Adrenal gland (tissue), 12 donors: ENCODE data around the gene LAMB4. TPM values are rescaled to one million over a fixed set of nuclear protein-coding genes. Genes with fewer than 3 reads are reported as not detected.

ENCODE experiments used
- DNase-seq, 7 donors: peaks; one replicate each; pipeline ENCODE4 v3.0.0-alpha.2; 2019 to 2020
- H3K27ac ChIP-seq, 5 donors: fragments of 200-600 bp; sonication (generic) in 4 of 5; 1 replicate in 3 of 5; 2 replicates in 2 of 5; pipeline versions ENCODE4 v1.5.1 to v1.8.0; 2016 to 2020; ENCODE audit warnings: mild to moderate bottlenecking in 1 of 5
- H3K27me3 ChIP-seq: fragments of 200-600 bp; 2 replicates; pipeline ENCODE4 v1.8.0; 2021
- H3K36me3 ChIP-seq, 2 donors: fragments of 200-600 bp; replicated peaks in 1 of 2; 1 replicate in 1 of 2; 2 replicates in 1 of 2; pipeline versions ENCODE4 v1.5.1 to v1.8.0; 2018 to 2022
- H3K4me1 ChIP-seq, 2 donors: fragments of 200-600 bp; replicated peaks in 1 of 2; 1 replicate in 1 of 2; 2 replicates in 1 of 2; pipeline versions ENCODE4 v1.5.1 to v1.8.0; 2018 to 2021
- H3K4me3 ChIP-seq, 4 donors: fragments of 200-600 bp; sonication (generic) in 3 of 4; one replicate each; pipeline ENCODE4 v1.5.1; 2016 to 2018
- H3K9me3 ChIP-seq, 3 donors: fragments of 200-600 bp; sonication (generic) in 1 of 3; replicated peaks in 1 of 3; 1 replicate in 2 of 3; 2 replicates in 1 of 3; pipeline versions ENCODE4 v1.5.1 to v1.8.0; 2016 to 2021
- POLR2A ChIP-seq, 2 donors: fragments of 450-650 bp; IDR thresholded peaks; one replicate each; pipeline ENCODE4 v1.6.1; 2017; ENCODE audit warnings: antibody characterized with exemption in 2 of 2, mild to moderate bottlenecking in 2 of 2, moderate library complexity in 1 of 2
- WGBS, 4 donors: extraction: QIAGEN DNeasy Blood & Tissue Kit in 2 of 4; methylation state at CpG; one replicate each; pipeline versions ENCODE4 v1.1.5 to v1.1.7; 2013 to 2017; 5-methylcytosine and 5-hydroxymethylcytosine counted together
- intact Hi-C, 2 donors: fragments of 100-400 bp; cut with DNase I; formaldehyde crosslinking; loops; one replicate each; pipeline versions ENCODE4 v1.14.1 to v1.15.0; 2022 to 2023
- polyA plus RNA-seq, 3 donors: library from polyadenylated mRNA; stranded (reverse); fragments of 200-250 nt in 2 of 3; fragments of 350-450 nt in 1 of 3; fragmentation: Illumina TruSeq in 1 of 3; extraction: RNeasy Lipid Tissue Mini Kit (QIAGEN cat#74804) in 1 of 3; gene quantifications; one replicate each; pipeline ENCODE4 v1.2.3, GENCODE V29; 2013 to 2014
- total RNA-seq, 9 donors: library from RNA; depleted of rRNA in 4 of 9; stranded (reverse); fragments of >200 nt in 4 of 9; fragments of 120-200 nt in 1 of 9; fragmentation: NEBNext Ultra II Directional in 1 of 9; extraction: Animal tissue kit (Norgen Biotek cat#: 25700) in 1 of 9; gene quantifications; one replicate each; pipeline versions ENCODE4 v1.1.0 to v1.2.4, GENCODE V29; 2013 to 2023
- TF ChIP-seq, protein P1 (sequence below), 6 experiments: fragments of 450-650 bp in 4 of 6; fragments of 200-600 bp in 2 of 6; sonication (generic) in 1 of 6; IDR thresholded peaks; 1 replicate in 5 of 6; 2 replicates in 1 of 6; pipeline versions ENCODE4 v1.5.1 to v1.8.0; 2016 to 2021; ENCODE audit warnings: antibody characterized with exemption in 6 of 6, mild to moderate bottlenecking in 2 of 6, moderate library complexity in 1 of 6
- donor health status: healthy with polysubstance abuse.
- donor health status: Bipolar disorder and iron deficiency.
- donor health status: DM: yes; HTN: yes; CAD: no.
- donor health status: DM: no; HTN: no; CAD: no.
- donor health status: DM: no; HTN: no; CAD: no.
- donor health status: DM: yes; HTN: yes; CAD: no.

LAMB4 gene
- total and polyA plus RNA-seq, 12 donors, result 0.12 to 1.0 (median 0.27) TPM; not detected in 5

DNA sequence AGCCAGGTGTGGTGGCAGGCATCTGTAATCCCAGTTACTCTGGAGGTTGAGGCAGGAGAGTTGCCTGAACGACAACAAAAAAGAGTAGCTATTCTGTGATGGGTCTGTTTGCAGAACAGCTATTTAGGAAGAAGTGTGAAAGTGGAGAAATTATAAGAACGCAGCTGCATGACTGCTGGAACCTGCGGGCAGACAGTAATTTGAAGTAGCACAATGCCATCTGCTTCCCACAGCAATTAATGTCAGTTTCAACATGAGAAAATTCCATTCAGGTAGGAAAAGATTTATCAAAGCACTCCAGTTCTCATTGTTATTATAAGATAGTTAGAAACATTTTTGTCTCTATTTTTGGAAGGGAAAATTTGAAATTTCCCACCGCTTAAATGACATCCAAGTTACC lies 148.7 kb downstream of the LAMB4 start:
- H3K36me3 ChIP-seq, result peaks cover 0 to 17% of the 10 kb centered on the region in 2 donors
- no peak for DNase-seq
- H3K4me1 ChIP-seq, result no peaks in the 10 kb centered on the region
- H3K9me3 ChIP-seq, result no peaks in the 10 kb centered on the region
- H3K27ac ChIP-seq, result no peak overlapping the region
- TF ChIP-seq, protein P1, sequence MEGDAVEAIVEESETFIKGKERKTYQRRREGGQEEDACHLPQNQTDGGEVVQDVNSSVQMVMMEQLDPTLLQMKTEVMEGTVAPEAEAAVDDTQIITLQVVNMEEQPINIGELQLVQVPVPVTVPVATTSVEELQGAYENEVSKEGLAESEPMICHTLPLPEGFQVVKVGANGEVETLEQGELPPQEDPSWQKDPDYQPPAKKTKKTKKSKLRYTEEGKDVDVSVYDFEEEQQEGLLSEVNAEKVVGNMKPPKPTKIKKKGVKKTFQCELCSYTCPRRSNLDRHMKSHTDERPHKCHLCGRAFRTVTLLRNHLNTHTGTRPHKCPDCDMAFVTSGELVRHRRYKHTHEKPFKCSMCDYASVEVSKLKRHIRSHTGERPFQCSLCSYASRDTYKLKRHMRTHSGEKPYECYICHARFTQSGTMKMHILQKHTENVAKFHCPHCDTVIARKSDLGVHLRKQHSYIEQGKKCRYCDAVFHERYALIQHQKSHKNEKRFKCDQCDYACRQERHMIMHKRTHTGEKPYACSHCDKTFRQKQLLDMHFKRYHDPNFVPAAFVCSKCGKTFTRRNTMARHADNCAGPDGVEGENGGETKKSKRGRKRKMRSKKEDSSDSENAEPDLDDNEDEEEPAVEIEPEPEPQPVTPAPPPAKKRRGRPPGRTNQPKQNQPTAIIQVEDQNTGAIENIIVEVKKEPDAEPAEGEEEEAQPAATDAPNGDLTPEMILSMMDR (IDR thresholded peaks at IDR 0.05), result no peak
- TF ChIP-seq POLR2A (IDR thresholded peaks at IDR 0.05), result no peak
- intact Hi-C loops, result no loop called here
- no peak overlapping the region for H3K4me3 ChIP-seq
- 62 to 82% (median 77%) methylated on average over 4 of the region's 4 CpGs for WGBS, 4 donors
- no peaks in the 10 kb centered on the region for H3K27me3 ChIP-seq

DNA sequence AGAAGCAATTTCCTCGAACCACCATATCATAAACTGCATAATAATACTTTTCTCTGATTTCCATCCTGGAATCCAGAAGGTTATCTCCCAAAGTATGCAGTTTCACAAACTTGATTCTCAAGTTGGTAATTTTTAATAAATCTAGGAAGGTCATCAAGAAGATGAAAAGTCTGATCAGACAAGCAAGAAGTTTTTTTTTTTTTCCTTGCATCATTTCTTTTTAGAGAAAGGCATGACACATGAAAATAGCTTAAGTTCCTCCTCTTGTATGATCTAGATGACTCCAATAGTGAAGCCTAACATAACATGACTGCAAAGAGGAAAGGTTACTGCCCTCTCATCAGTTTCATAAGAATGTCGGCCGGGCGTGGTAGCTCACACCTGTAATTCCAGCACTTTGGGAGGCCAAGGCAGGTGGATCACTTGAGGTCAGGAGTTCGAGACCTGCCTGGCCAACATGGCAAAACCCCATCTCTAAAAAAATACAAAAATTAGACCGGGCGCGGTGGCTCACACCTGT lies 149.4 kb downstream of the LAMB4 start:
- Histone ChIP-seq H3K27me3 (no peaks in the 10 kb centered on the region), H3K4me1 (no peaks in the 10 kb centered on the region), H3K9me3 (no peaks in the 10 kb centered on the region), H3K4me3 (no peak overlapping the region), H3K27ac (no peak overlapping the region), H3K36me3 (peaks cover 0 to 23% of the 10 kb centered on the region in 2 donors)
- WGBS, 4 donors, result 74 to 99% (median 90%) methylated on average over 6 to 8 of the region's 8 CpGs
- no peak for TF ChIP-seq POLR2A (IDR thresholded peaks at IDR 0.05)
- TF ChIP-seq, protein P1 (IDR thresholded peaks at IDR 0.05), result no peak
- intact Hi-C loops, result no loop called here
- no peak for DNase-seq

DNA sequence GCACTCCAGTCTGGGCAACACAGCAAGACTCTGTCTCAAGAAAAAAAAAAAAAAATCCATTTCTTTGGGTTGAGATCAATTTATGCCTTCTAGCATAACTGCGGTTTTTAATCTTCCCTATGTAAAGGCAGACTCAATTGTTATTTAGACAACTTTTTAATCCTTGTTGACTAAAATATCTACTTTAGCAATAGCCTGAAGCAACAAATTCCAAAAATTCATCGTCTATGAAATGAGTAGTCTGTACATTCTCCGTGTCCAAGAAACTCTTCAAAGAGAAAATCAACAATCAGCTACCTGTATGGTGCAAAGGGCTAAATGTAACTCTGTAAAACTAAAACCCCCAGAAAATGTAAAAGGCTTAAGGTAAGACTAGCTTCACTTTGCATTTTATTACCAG lies 150.0 kb downstream of the LAMB4 start:
- H3K4me3 ChIP-seq, result no peak overlapping the region
- H3K9me3 ChIP-seq, result no peaks in the 10 kb centered on the region
- intact Hi-C loops, result no loop called here
- DNase-seq, result no peak
- H3K4me1 ChIP-seq, result no peaks in the 10 kb centered on the region
- no peaks in the 10 kb centered on the region for H3K27me3 ChIP-seq
- H3K36me3 ChIP-seq, result peaks cover 0 to 19% of the 10 kb centered on the region in 2 donors
- no peak overlapping the region for H3K27ac ChIP-seq
- no peak for TF ChIP-seq POLR2A (IDR thresholded peaks at IDR 0.05)
- TF ChIP-seq, protein P1 (IDR thresholded peaks at IDR 0.05), result no peak
- 94 to 98% (median 95%) methylated on average over 3 of the region's 3 CpGs for WGBS, 4 donors

DNA sequence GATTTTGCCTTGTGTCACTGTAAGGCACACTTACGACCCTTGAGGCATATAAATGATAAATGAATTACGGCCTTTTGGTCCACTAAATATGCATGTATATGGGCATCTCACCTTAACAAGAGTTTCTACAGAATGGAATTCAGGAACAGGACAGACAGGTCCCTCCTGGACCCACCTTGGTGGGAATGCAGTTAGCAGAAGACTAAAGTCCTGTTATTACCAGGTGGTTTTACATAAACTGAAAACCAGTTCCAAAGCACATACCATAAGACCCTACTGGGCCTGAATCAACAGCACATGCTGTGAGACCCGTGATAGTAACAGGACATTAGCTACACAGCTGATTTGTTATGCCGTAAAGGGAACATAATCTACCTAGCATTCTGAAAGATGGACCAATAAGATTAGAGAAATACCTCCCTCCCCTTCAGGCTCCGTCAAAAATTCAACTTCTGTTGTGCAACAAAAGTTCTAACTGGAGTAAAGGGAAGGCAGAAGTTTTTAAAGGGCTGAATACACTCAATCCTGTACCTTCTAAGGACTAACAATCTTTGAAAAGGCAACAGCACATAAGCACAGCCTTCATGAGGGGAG lies 151.2 kb downstream of the LAMB4 start:
- no peak overlapping the region for H3K4me3 ChIP-seq
- WGBS, 4 donors, result 89 to 93% (median 91%) methylated on average over 5 of the region's 5 CpGs
- DNase-seq, result no peak
- H3K36me3 ChIP-seq, result peaks cover 0 to 13% of the 10 kb centered on the region in 2 donors
- peak overlapping the region in 1 of 5 donors; percentile 31 for H3K27ac ChIP-seq
- H3K4me1 ChIP-seq, result no peaks in the 10 kb centered on the region
- intact Hi-C loops, result no loop called here
- TF ChIP-seq POLR2A (IDR thresholded peaks at IDR 0.05), result no peak
- TF ChIP-seq, protein P1 (IDR thresholded peaks at IDR 0.05), result no peak
- no peaks in the 10 kb centered on the region for H3K27me3 ChIP-seq
- H3K9me3 ChIP-seq, result no peaks in the 10 kb centered on the region
